LNCAP (cell line): ENCODE measurements around the gene CDH4.
A peak's percentile ranks its signal among the peaks of the same experiment; 100 is the strongest.

ENCODE experiments used
- CTCF ChIP-seq: fragments of 450-650 bp; IDR thresholded peaks from 2 replicates; pipeline ENCODE4 v1.5.1; 2017; ENCODE audit warnings: mild to moderate bottlenecking

Gene CDH4

GRCh38 chr20:61712688-61713087 is 460.6 kb downstream of the CDH4 start:
- TF ChIP-seq CTCF = no peak

GRCh38 chr20:61718361-61719005 is 466.4 kb downstream of the CDH4 start:
- TF ChIP-seq CTCF = no peak

GRCh38 chr20:61719691-61720347 is 467.8 kb downstream of the CDH4 start:
- TF ChIP-seq CTCF = no peak

GRCh38 chr20:61720348-61720696 is 468.3 kb downstream of the CDH4 start:
- no peak for TF ChIP-seq CTCF

GRCh38 chr20:61722146-61722678 is 470.2 kb downstream of the CDH4 start:
- no peak for TF ChIP-seq CTCF

GRCh38 chr20:61723529-61724257 is 471.6 kb downstream of the CDH4 start:
- no peak for TF ChIP-seq CTCF

GRCh38 chr20:61724376-61724775 is 472.3 kb downstream of the CDH4 start:
- TF ChIP-seq CTCF = peak; percentile 49
